ENCODE measurements around the gene GRHL1.
"Not testable (repeated sequence)": the region's sequence is repeated elsewhere in the genome, so short reads cannot be mapped to it uniquely, and the experiment has no call there.

Gene GRHL1

DNA sequence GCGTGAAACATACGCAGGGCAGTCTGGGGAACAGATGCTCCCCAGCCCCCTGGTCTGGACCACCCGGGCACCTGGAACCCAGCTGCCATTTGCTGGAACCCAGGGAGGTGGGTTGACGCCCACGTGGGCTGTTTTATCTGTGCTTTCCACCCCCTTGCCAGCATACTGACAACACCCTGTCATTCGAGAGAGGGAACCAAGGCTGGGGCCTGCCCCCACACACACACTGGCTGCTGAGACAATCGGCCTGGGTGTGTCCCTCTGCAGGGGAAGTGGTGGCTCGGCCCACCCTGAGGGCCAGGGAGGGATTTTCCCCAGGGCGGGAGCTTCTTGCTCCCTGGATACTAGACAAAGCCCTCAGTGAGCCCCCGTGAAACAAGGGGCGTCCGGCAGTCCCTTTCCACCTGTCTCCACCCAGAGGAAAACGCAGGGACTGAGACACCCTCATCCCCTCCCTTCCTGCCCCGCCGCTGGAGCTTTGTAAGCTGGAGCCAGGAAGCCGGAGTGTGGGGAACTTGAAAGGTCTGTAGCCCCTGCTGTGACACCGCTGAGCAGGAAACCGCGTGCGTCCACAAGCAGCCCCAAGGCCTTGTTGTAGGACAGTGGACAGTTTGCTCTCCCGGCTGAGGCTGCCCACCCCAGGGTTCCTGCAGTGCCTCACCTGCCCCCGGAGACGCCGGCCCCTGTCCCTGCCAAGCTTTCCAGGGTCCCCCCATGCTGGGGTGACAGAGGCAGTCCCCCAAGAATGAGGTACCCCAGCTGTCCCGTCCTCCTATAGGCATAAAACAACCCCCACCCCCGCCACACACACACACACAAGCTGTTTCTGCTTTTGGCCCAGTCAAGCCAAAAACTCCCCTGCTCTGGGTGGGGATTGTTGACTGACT is 77.7 kb downstream of the GRHL1 start:
- no peak for DNase-seq

DNA sequence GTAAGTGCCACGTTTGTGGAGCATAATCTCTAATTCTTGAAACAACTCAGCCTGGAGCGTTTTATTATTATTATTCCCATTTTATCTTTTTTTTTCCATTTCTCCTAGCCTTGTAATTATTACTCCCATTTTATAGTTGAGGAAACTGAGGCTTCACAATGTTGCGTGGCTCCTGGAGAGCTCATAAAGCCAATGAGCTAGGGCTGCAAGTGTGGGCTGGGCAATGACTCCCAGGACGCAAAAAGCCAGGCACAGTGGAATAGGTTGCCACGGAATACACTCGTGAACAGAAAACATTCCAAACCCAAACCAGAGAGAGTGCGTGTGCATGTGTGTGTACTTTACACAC is 78.4 kb downstream of the GRHL1 start:
- no peak for DNase-seq

- DNase-seq: peak; percentile 37 to 75
Observed at GRCh38 chr2:10030311-10030736, 78.8 kb downstream of the GRHL1 start.

- DNase-seq: not testable (repeated sequence)
Observed at GRCh38 chr2:10030798-10031197, 79.3 kb downstream of the GRHL1 start.

DNA sequence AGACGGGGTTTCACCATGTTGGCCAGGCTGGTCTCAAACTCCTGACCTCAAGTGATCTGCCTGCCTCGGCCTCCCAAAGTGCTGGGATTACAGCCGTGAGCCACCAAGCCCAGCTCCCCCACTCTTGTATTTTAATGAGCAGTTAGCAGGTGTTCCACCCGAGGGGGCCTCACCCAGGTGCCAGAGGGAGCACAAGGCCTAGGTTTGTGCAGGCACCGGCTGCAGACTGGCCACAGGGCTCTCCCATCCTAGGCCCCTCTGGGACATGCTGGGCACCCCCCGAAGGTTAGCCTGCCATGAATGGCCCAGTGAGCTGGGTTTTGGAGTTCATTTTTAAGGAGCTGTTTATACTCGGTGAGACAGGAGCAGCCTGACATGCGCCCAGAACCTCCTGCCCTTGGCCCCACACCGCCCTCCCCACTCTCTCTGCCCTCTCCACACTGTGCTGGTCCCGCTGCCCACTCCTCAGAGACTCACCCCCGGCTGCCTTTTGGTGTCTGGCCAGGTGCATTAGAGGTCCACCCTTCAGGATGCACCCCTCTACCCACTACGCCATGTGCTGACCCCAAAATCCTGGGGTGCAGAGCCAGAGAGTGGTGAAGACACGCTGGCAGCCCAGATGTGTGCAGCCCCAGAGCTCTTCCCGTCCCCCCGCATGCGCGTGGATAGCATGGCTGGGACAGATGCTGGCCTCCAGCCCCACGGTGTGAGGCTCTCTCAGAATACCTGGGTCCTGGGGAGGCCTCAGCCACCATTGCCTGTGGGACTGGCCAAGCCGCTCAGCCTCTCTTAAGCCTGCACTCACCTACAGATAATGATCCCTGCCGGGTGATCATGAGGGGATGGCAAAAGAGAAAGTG is 80.6 kb downstream of the GRHL1 start:
- DNase-seq: no peak

DNA sequence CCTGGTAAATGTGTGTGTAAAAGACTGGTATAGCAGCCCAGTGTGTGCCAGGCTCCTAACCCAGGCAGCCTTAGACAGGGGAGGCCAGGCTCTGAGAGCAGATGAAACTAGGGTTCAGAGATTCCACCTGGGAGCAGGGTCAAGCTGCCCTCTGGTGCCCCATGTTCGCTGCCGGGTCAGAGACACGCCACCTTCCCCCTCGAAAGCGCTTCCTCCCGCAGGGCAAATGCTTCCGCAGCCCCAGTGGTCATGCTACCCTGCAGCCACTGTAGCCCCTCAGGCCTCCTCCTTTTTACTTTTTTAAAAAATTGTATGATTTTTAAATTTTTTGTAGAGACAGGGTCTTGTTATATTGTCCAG is 81.2 kb downstream of the GRHL1 start:
- no peak for DNase-seq

- DNase-seq: no peak
Observed at GRCh38 chr2:10033251-10034006, 81.9 kb downstream of the GRHL1 start.

GRCh38 chr2:10034333-10035052 is 83.0 kb downstream of the GRHL1 start:
- no peak for DNase-seq

GRCh38 chr2:10035053-10035422 is 83.5 kb downstream of the GRHL1 start:
- no peak for DNase-seq

- DNase-seq: no peak
Observed at GRCh38 chr2:10035633-10036032, 84.1 kb downstream of the GRHL1 start.

GRCh38 chr2:10036095-10036884 is 84.8 kb downstream of the GRHL1 start:
- no peak for DNase-seq

- no peak for DNase-seq
Observed at GRCh38 chr2:10038123-10038522, 86.6 kb downstream of the GRHL1 start.

- no peak for DNase-seq
Observed at GRCh38 chr2:10038716-10039115, 87.2 kb downstream of the GRHL1 start.

DNA sequence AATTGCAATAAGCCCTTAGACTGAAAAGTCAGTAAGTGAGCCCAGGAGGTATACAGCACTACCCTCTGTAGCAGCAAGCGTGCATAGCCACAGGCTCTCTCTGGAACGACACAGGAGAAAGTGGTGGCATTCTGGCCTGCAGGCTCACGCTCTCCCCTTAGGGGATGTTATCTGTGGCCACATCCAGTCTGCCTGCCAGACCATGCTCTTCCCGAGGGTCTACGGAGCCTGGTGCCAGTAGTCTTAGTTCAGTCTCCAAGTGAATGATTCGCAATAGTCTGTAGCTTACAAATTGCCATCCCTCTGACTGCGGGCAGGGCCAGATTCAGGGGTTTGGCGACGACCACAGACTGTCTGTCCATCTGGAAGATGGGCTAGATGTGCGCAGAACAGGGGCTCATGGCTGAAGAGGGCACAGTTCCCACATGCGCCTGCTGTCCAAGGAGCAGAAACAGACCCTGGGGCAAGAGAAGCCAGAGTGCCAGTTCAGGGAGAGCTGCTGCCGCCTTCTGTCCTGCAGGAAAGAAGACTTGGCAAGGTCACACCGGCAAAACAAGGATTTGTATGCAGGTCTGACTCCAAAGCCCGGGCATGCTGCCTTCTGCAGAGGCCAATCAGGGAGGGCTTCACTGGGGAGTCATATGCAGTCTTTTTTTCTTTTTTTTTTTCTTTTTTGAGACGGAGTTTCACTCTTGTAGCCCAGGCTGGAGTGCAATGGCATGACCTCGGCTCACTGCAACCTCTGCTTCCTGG is 88.3 kb downstream of the GRHL1 start:
- DNase-seq: no peak

GRCh38 chr2:10041711-10042110 is 90.2 kb downstream of the GRHL1 start:
- DNase-seq: no peak

DNA sequence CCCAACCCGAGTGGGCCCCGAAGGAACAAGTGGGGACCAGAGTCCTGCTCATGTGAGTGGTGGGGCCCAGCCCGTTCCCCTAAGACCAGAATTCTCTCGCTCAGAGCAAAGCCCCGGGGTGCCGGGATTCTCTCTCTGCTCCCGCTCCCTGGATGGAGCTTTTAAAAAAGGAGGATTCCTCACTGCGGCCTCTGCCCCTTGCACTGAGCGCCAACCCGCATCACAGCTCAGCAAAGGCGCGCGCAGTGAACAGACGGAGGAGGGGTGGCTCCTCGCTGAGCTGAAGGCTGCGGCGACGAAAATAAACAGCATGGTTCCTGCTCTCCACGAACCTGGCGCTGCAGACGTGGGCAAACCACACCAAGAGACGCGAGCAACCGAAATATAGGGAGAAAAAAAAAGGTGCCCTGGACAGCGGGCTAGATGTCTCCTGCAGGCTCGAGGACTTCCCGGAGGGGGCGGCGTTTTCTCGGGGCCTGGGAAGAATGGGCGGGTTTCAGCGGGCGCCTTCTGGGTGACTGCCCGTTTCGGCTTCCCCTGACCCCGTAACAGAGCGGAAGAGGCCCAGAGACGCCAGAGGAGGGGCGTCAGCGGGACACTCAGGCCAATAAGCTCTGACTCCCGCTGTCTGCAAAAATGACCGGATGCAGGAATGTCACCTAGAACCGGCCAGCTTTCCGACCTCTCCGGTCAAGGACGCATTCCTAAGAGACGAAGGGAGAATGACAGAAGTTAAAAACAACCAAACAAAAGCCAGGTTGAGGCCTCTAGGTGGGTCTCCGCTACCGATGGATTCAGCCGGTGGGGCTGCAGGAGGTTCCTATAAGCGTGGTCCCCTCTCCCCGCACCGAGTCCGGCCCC is 91.0 kb downstream of the GRHL1 start:
- DNase-seq: no peak

DNA sequence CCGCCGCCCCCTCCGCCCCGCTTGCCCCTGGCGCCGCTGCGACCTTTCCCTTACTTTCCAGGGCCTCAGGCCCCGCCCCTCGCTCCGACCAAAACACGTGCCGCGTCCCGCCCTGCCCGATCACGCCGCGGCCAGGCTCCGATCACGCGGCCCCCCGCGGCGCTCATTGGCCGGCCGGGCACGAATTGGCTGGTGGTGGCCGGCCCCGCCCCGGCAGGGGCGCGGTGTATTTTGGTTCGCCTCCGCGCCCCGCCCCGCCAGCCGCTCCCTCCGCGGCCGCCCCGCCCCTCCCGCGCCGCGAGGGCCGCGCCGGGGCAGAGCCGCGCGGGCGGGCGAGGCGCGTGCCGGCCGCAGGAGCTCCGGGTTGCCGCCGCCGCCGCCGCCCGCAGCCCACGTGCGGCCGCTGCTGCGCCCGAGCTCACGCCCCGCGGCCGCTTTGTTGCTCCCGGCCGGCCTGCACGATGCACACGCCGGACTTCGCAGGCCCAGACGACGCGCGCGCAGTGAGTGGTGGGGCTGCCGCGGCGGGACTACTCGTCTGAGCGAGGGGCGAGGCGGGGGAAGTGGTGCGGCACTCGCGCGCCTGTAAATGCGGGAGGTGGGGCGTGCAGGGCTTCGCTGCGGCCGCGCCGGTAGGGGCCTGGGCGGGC is 91.9 kb downstream of the GRHL1 start, which contains the start of gene KLF11:
TSS of gene KLF11 (plus strand) at position 295 of the 650 bp plus-strand sequence. CDS start at position 462, 167 bp downstream.
- peak; percentile 36 to 78 for DNase-seq

- peak; percentile 82 to 92 for DNase-seq
Observed at GRCh38 chr2:10043906-10044601, 92.6 kb downstream of the GRHL1 start.

Data from SHP77 (cell line).